GM21515 (cell line): Measurements from ENCODE around the gene ALDH1A3.

Experiments
- ATAC-seq: cut with Tn5 transposase; IDR thresholded peaks from one replicate; pipeline ENCODE4 v1.9.1; 2021; ENCODE audit not compliant: unreplicated experiment

The ALDH1A3 gene

DNA sequence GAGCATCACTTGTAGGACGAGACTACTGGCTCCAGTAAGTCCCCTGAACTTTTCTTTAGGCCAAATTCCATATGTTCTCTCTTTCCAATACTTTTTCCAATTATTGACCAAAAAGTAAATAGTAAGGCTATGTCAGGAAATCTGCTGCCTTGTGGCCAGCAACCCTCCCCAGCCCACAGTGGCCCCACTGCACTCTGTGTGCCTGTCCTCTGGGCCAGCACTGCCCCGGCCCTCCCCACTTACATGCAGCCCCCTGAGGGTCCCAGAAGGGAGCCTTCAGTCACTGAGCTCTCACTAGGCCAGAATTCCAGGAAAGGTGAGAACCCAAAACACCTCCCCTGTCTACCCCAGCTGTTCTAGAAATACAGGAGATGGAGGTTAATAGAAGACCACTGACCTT lies 21.3 kb upstream of the ALDH1A3 start:
- ATAC-seq, result no peak

DNA sequence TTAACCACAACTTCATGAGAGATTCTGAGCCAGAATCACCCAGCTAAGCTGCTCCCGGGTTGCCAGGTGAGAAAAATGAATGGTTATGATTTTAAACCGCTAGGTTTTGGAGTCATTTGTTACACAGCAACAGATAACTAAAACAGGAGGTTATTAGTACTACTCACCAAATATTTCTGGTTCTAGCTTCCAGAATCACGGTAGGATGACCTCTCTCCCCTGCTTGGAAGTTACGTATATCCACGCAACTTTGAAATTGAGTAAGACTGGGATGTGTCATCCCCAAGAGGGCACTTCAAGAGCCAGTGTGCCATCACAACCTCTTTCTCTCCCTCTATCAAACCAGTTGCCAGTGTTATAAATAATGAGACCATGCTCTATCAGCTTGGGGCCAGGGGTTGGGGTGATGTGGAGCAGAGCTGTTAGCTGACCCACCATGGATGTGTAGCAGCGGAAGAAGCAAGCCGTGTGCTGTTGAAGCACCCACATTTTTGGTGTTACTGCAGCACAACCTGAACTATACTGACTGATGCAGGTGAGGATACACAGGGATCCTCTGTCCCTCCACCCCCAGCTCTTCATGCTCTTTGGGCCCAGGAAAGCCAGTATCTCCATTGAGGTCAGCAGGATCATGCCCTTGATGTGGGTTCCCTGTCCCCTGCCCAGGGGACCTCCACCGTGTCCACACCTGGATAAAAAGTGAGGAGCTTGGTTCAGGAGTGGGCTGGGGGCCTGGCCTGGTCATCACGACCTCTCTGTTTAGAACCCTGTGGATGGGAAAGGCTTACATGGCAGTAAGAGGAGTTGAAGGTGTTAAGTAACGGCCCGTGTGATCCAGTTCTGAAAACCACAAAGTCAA lies 19.4 kb upstream of the ALDH1A3 start:
- ATAC-seq, result no peak

DNA sequence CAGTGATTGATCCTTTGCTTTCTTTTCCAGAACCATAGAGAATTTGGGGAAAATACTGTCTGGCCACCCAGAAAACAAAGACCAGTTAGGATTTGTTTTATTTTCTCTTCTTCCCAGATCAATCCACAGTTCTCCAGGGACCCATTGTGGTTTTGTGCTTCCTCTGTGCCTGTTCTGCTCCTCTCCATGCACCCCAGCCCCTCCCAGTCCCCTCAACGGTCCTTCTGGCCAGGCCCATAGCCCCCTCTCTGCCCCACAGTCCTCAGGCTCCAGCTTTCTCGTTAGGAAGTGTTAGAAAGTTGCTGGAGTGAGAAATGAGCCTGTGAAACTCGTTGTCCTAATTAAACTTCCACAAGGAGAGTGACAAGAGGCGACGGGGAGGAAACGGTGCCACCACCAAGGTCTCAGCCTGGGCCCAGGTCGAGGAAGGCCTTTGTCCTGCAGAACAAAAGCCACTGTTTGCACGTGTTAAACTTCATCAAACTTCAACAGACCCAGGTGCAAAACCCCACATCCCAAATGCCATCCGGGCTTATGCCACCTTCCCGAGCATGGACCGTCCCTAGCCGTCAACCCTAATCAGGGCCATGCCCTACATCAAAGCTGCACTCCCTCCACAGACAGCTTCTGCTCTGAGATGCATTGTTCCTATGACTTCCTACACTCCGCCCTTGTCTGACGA lies 18.7 kb upstream of the ALDH1A3 start:
- no peak for ATAC-seq

- ATAC-seq, result no peak
Measured at GRCh38 chr15:100861511-100861991, 18.1 kb upstream of the ALDH1A3 start.

DNA sequence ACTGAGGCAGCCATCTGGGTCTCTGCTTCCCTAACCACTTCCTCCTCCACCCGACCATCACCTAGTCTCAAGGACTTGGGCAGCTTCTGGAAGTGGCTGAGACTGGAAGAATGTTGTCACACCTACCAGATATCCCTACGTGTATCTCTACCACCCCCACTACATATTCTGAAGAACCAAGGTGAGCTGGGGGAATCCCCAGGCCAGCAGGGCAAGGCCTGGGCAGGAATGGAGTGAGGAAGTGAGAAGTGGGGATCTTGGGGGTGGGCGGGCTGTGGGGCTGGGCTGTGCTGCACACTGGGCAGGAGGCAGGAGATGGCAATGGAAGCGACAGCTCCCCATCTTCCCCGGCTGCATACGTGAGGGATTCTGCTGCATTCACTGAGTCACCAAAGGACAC lies 17.5 kb upstream of the ALDH1A3 start:
- ATAC-seq, result no peak

DNA sequence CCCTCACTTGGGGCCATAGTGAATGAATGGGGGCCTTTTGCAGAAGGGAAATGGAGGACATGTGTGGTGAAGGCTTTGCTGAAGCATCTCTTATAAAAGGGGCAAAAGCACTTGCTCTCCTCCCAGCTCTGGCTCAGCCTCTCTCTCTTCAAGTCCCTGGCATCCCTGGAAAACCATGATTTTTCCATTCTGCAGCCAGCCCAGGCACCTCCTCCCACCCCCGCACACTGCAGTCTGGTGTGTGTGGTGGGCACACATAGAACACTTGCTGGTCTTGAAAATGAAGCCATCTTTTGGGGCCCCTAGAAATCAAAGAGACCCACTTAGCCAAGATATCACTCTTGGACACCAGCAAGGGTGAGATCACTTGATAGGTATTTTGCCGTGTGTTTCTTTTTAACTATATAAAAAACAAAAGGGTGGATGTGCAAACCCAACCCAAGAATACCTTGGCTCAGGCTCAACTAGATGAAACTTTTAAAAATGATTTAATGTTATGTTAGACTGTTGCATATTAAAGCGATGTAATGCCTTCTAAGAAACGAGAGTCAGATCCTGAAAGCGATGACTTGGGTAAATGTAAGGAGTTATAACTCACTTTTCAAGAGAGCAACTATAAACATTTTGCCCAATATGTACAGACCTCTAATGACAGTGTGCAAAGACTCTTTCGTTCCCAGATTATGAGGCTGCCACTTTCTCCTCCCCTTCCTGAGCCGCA lies 16.4 kb upstream of the ALDH1A3 start:
- no peak for ATAC-seq

- no peak for ATAC-seq
Measured at GRCh38 chr15:100863796-100864267, 15.8 kb upstream of the ALDH1A3 start.

DNA sequence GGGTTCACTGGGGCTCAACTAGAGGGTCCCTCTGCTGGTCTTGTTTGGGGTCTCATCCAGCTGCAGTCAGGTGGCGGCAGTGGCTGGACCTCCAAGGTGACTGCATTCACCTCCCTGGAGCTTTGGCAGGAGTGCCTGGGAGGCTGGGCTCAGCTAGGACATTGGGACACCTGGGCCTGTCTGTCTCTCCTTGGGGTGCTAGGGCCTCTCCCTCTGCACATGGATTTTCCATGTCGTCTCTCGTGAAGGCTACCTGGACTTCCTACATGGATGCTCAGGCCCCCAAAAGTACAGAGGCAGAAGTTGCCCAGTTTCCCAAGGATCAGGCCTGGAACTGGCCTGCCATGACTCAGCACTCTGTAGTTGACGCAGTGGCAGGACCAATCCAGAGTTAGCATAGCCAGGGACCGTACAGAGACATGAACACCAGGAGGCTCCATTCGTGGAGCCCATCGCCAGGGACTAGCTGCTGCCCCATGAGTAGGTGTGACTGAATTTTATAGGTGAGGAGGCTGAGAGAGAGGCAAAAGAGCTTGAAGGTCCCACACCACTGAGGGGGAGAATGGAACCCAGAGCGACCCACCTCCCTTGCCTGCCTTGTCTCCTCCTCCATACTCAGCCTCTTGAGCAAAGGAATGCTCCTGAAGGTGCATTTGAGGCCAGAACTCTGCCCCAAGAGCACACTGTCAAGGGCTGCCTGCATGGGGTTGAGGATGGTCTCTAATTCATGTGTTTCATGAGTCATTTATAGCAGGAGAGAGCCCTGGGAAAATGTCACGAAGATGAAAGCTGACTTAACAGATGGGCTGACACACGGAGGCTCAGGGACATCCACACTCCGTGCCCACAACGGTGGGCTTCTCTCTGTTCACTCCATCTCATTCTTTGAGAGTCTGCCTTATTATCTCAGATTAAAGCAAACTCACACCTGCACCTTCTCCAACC lies 13.0 kb upstream of the ALDH1A3 start:
- ATAC-seq, result no peak

DNA sequence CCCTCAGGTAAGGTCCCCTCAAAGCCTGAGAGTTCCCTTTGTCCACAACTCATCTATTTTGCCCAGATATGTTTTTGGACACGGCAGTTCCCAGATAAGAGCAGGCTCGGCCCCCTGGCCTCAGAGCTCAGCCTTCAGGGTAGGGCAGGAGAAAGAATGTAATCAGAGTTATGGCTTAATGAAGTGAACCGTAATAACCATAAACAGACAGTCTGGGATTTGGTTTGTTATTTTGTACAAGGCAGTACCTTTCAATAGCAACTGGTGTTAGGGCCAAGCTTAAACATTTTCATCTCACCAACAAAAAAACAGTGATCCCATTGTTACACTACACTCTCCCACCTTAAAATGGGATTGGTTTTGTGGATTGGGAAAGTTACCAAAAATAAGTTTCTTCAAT lies 12.2 kb upstream of the ALDH1A3 start:
- ATAC-seq, result no peak

GRCh38 chr15:100869151-100869999 lies 10.3 kb upstream of the ALDH1A3 start:
- ATAC-seq, result no peak

DNA sequence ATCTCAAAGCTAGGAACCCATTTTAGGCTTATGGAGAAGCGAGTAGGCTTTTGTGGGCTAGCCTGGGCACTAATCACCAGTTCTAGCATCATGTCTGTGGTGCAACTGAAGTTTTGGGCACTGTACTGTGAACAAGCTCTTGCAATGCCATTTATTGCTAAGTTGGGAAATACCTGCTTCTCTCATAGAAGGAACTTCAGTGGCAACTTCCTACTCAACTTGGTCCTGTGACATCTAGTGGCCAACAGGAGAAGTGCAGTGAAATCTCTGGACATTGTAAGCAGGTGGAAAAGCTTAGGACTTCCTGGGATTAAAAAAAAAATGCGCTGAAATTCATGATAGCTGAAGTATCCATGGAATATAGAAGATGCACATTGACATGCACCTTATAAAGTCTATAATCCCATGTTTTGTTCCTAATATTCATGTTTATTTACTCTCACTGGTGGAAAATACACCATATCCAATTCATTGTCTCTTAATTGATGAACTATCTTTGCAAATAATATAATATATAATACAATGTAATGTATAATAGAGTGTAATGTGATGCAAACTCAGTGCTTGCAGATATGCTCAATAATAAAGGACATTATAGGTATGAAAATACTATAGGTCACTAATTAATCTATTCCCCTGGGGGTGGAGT lies 6.5 kb upstream of the ALDH1A3 start:
- ATAC-seq, result no peak

- ATAC-seq, result no peak
Measured at GRCh38 chr15:100875495-100875894, 4.1 kb upstream of the ALDH1A3 start.

- ATAC-seq, result no peak
Measured at GRCh38 chr15:100875976-100876375, 3.7 kb upstream of the ALDH1A3 start.

GRCh38 chr15:100877551-100877950 lies 2.1 kb upstream of the ALDH1A3 start:
- ATAC-seq, result no peak

GRCh38 chr15:100878130-100878529 lies 1.5 kb upstream of the ALDH1A3 start:
- no peak for ATAC-seq

- ATAC-seq, result no peak
Measured at GRCh38 chr15:100878648-100879047, 983 bp upstream of the ALDH1A3 start.

DNA sequence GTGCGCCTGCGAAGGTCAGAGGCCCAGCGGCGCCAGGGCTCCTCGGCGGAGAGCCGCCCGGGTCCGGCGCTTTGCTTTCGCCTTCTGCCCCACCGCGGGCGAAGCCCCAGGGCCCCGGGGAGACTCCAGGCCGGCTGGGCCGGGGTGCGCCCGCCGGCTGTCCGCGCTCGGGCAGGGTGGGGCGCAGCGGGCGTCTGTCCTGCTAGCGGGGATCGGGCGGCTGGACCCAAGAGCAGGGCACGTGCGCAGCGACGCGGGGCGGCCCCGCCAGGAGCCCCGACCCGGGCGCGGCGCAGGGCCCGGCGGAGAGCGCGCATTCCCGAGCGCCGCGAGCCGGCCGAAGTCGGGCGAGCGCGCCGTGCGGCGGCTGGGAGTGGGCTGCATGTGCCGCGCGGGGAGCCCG lies 569 bp upstream of the ALDH1A3 start:
- peak; percentile 22 for ATAC-seq

- ATAC-seq, result no peak
Measured at GRCh38 chr15:100880139-100880896, 687 bp downstream of the ALDH1A3 start.
